HepG2 (cell line): Measurements from ENCODE around the gene SDC1. TPM values are rescaled to one million over a fixed set of nuclear protein-coding genes. Genes with fewer than 3 reads are reported as not detected.
A peak's percentile ranks its signal among the peaks of the same experiment; 100 is the strongest.

Experiments used
- BORCS8-MEF2B ChIP-seq: sonication (generic); formaldehyde crosslinking; IDR thresholded peaks from 2 replicates; pipeline ENCODE4 v1.8.0; 2022; ENCODE audit warnings: mild to moderate bottlenecking, missing genetic modification reagents
- CHD2 ChIP-seq: IDR thresholded peaks from 2 replicates; pipeline ENCODE4 v1.6.1; 2011; ENCODE audit warnings: low read depth, low read length, improper control_type of control experiment
- MTA1 ChIP-seq: sonication (generic); formaldehyde crosslinking; IDR thresholded peaks from 2 replicates; pipeline ENCODE4 v1.4.0; 2020; ENCODE audit warnings: missing genetic modification reagents, mild to moderate bottlenecking, borderline replicate concordance
- PPARG ChIP-seq: conservative IDR thresholded peaks from 2 replicates; pipeline ENCODE4 v1.6.1; 2016; ENCODE audit warnings: missing biosample characterization, missing genetic modification reagents
- RARA ChIP-seq: IDR thresholded peaks from 2 replicates; pipeline ENCODE4 v1.6.1; 2016; ENCODE audit warnings: missing genetic modification reagents, missing compliant biosample characterization
- SALL1 ChIP-seq: sonication (generic); formaldehyde crosslinking; IDR thresholded peaks from 2 replicates; pipeline ENCODE4 v1.8.0; 2022; ENCODE audit warnings: mild to moderate bottlenecking, missing genetic modification reagents
- SMAD1 ChIP-seq: sonication (generic); formaldehyde crosslinking; IDR thresholded peaks from 2 replicates; pipeline ENCODE4 v1.4.0; 2020; ENCODE audit warnings: missing genetic modification reagents, low read depth, mild to moderate bottlenecking, borderline replicate concordance
- ZGPAT ChIP-seq: IDR thresholded peaks from 2 replicates; pipeline ENCODE4 v1.6.1; 2016; ENCODE audit warnings: mild to moderate bottlenecking
- ZNF460 ChIP-seq: sonication (generic); formaldehyde crosslinking; IDR thresholded peaks from 2 replicates; pipeline ENCODE4 v1.5.1; 2020; ENCODE audit warnings: missing genetic modification reagents, mild to moderate bottlenecking, borderline replicate concordance
- ZNF687 ChIP-seq: sonication (generic); formaldehyde crosslinking; IDR thresholded peaks from 2 replicates; pipeline ENCODE4 v1.5.1; 2020; ENCODE audit warnings: mild to moderate bottlenecking, missing genetic modification reagents, moderate library complexity
- ZNF713 ChIP-seq: sonication (generic); formaldehyde crosslinking; IDR thresholded peaks from 2 replicates; pipeline ENCODE4 v1.4.0; 2020; ENCODE audit warnings: mild to moderate bottlenecking, missing genetic modification reagents
- ZNF768 ChIP-seq: sonication (generic); formaldehyde crosslinking; IDR thresholded peaks from 2 replicates; pipeline ENCODE4 v1.4.0; 2020; ENCODE audit warnings: missing genetic modification reagents
- polyA plus RNA-seq, 8 experiments: library from polyadenylated mRNA; depleted of rRNA in 3 of 8; stranded (reverse) in 7 of 8; unstranded in 1 of 8; fragments of >200 nt; fragmentation: Illumina TruSeq in 4 of 8; extraction: Trizol in 4 of 8; gene quantifications; 2 replicates each; pipeline versions ENCODE4 v1.2.1 to v1.2.3, GENCODE V29; 2011 to 2016; ENCODE audit warnings: low read depth in 4 of 8, missing spikeins in 1 of 8, mixed read lengths in 1 of 8; ENCODE audit not compliant: insufficient read depth in 1 of 8
- total RNA-seq, 5 experiments: library from RNA; depleted of rRNA; stranded (reverse); fragments of >200 nt; fragmentation: Illumina TruSeq; extraction: Trizol; gene quantifications; 2 replicates each; pipeline ENCODE4 v1.2.3, GENCODE V29; 2016; ENCODE audit warnings: low read depth in 1 of 5
- TF ChIP-seq, protein P1 (sequence below): sonication (generic); formaldehyde crosslinking; conservative IDR thresholded peaks from 2 replicates; pipeline ENCODE4 v1.4.0; 2020; ENCODE audit warnings: missing genetic modification reagents

The SDC1 gene
- total and polyA plus RNA-seq, 2 of the 13 experiments (the other 11 are each of a cell fraction or from before 2014, with no cell fraction given), result 108 to 119 TPM

DNA sequence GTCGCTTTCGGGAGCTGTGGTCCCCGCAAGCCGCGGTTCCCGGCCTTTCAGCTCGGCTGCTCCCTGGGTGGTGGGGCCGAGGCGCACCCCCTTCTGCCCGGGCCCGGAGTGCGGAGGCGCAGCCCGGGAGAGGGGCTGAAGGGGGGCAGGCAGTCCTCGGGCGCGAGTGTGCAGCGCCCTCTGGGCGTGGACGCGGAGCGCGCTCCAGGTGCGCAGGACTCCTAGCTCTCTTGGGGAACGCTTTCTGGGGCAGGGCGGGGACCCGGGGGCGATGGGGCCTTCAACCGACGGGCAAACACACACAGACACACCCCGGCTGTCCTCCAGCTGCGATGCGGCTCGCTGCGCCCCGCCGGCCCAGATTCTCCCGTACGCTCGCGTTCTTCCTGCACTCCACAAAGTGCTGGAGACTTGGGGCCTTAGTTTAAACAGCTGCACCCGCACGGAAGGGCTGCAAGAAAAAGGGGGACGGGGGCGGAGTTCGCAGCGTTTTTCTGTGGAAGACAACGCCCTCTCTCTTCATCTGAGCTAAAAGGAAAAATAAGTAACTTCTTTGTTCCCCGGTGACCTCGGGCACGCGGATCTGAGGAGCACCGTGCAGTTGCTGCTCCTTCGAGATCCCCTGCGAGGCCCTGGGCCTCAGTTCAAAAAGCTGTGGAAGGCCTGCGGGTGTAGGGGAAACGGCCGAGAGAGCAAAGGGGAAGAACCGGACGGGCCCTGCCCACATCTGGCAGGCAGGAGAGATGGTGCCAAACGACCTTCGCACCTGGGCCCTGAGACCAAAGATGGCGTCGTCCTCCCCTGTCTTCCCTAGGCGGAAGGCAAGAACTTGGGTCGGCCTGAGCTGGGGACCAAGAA, 593 bp upstream of the SDC1 start (continued):
- TF ChIP-seq, protein P1, sequence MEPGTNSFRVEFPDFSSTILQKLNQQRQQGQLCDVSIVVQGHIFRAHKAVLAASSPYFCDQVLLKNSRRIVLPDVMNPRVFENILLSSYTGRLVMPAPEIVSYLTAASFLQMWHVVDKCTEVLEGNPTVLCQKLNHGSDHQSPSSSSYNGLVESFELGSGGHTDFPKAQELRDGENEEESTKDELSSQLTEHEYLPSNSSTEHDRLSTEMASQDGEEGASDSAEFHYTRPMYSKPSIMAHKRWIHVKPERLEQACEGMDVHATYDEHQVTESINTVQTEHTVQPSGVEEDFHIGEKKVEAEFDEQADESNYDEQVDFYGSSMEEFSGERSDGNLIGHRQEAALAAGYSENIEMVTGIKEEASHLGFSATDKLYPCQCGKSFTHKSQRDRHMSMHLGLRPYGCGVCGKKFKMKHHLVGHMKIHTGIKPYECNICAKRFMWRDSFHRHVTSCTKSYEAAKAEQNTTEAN (CRISPR knock-in tag), result 0 out of 2 replicates have a peak, but pooled peaks have one; percentile 7
- no peak for TF ChIP-seq CHD2
- TF ChIP-seq PPARG (CRISPR knock-in tag), result peak; percentile 29; the same call in 1 of the 2 replicates
- TF ChIP-seq ZGPAT, result peak; percentile 69
- TF ChIP-seq SMAD1 (CRISPR knock-in tag), result peak; percentile 25; the same call in 1 of the 2 replicates
- peak; percentile 73 for TF ChIP-seq ZNF768 (CRISPR knock-in tag)
- peak; percentile 97 for TF ChIP-seq ZNF687 (CRISPR knock-in tag)
- no peak for TF ChIP-seq ZNF713 (CRISPR knock-in tag)
- peak; percentile 68; the same call in 1 of the 2 replicates for TF ChIP-seq BORCS8-MEF2B (CRISPR knock-in tag)
- TF ChIP-seq RARA (CRISPR knock-in tag), result peak; percentile 28; the same call in 1 of the 2 replicates
- TF ChIP-seq SALL1 (CRISPR knock-in tag), result peak; percentile 49
- TF ChIP-seq ZNF460, result no peak; the same call in 1 of the 2 replicates
- TF ChIP-seq MTA1 (CRISPR knock-in tag), result peak; percentile 72
